OCI-LY7 (cell line): Measurements from ENCODE around the gene PAX2. TPM values are rescaled to one million over a fixed set of nuclear protein-coding genes. Genes with fewer than 3 reads are reported as not detected.

Source experiments
- BruUV-seq: library from RNA; stranded (reverse); fragments of 400-500 nt; replicated peaks from 2 replicates; lab custom pipeline; 2021; lab: Mats Ljungman, UMichigan
- CTCF ChIA-PET: fragments of 300-600 bp; sonication (Branson Sonifier 250); formaldehyde crosslinking; loops from one replicate; lab custom pipeline; 2022; ENCODE audit warnings: antibody characterized with exemption; ENCODE audit not compliant: unreplicated experiment; lab: Charles Lee
- POLR2A ChIA-PET: fragments of 300-600 bp; sonication (Branson Sonifier 250); formaldehyde crosslinking; loops from one replicate; lab custom pipeline; 2022; ENCODE audit warnings: antibody characterized with exemption; lab: Charles Lee
- DNase-seq: peaks from one replicate; pipeline ENCODE4 v3.0.0-alpha.2; 2015; ENCODE audit warnings: low spot score
- H2AFZ ChIP-seq: fragments of 200-600 bp; sonication (generic), shearing (Covaris generic); 2 replicates; pipeline ENCODE4 v1.6.1; 2014; ENCODE audit warnings: mild to moderate bottlenecking, antibody characterized with exemption, low read length, moderate library complexity
- H3K27ac ChIP-seq: fragments of 200-600 bp; sonication (generic); 2 replicates; pipeline ENCODE4 v1.5.1; 2014; ENCODE audit warnings: mixed run types, low read depth, mild to moderate bottlenecking, moderate library complexity, low read length, inconsistent platforms; ENCODE audit not compliant: poor library complexity, severe bottlenecking
- H3K36me3 ChIP-seq: fragments of 200-600 bp; sonication (generic); 2 replicates; pipeline ENCODE4 v1.6.1; 2014; ENCODE audit warnings: mild to moderate bottlenecking, antibody characterized with exemption, low read length, moderate library complexity, mixed read lengths; ENCODE audit not compliant: insufficient read depth
- H3K4me1 ChIP-seq: fragments of 200-600 bp; sonication (generic); 2 replicates; pipeline ENCODE4 v1.5.1; 2014; ENCODE audit warnings: mild to moderate bottlenecking, low read length; ENCODE audit not compliant: insufficient read depth, poor library complexity, severe bottlenecking
- H3K4me2 ChIP-seq: fragments of 200-600 bp; sonication (generic); 2 replicates; pipeline ENCODE4 v1.6.1; 2014; ENCODE audit warnings: mild to moderate bottlenecking, low read length
- H3K4me3 ChIP-seq: fragments of 200-600 bp; sonication (generic); 2 replicates; pipeline ENCODE4 v1.5.1; 2014; ENCODE audit warnings: mild to moderate bottlenecking, low read depth, low read length; ENCODE audit not compliant: poor library complexity, severe bottlenecking
- H3K79me2 ChIP-seq: fragments of 200-600 bp; sonication (generic); 2 replicates; pipeline ENCODE4 v1.6.1; 2016; ENCODE audit warnings: low read depth, mild to moderate bottlenecking, low read length, moderate library complexity, mixed read lengths; ENCODE audit not compliant: insufficient read depth
- H3K9me2 ChIP-seq: fragments of 200-600 bp; sonication (generic); 2 replicates; pipeline ENCODE4 v1.6.1; 2016; ENCODE audit warnings: mild to moderate bottlenecking, low read length, mixed read lengths; ENCODE audit not compliant: insufficient read depth
- H3K9me3 ChIP-seq: fragments of 200-600 bp; sonication (generic); 2 replicates; pipeline ENCODE4 v1.6.1; 2014; ENCODE audit warnings: mild to moderate bottlenecking, mixed run types, low read length, mixed read lengths
- H4K20me1 ChIP-seq: fragments of 200-600 bp; sonication (generic); 2 replicates; pipeline ENCODE4 v1.6.1; 2014; ENCODE audit warnings: mild to moderate bottlenecking, antibody characterized with exemption, low read length, moderate library complexity, mixed read lengths; ENCODE audit not compliant: insufficient read depth
- CTCF ChIP-seq: fragments of 200-600 bp; sonication (generic); conservative IDR thresholded peaks from 2 replicates; pipeline ENCODE4 v1.5.1; 2014; ENCODE audit warnings: mild to moderate bottlenecking, antibody characterized with exemption, low read length, moderate library complexity, mixed read lengths
- EZH2phosphoT487 ChIP-seq: fragments of 200-600 bp; sonication (generic); IDR thresholded peaks from 2 replicates; pipeline ENCODE4 v1.6.1; 2018; ENCODE audit warnings: low read depth, borderline replicate concordance, mild to moderate bottlenecking, mixed run types, antibody characterized with exemption, low read length, moderate library complexity, mixed read lengths
- intact Hi-C: fragments of 100-400 bp; cut with micrococcal nuclease; formaldehyde crosslinking; loops from one replicate; pipeline ENCODE4 v1.10.0; 2022; ENCODE audit not compliant: unreplicated experiment
- total RNA-seq, 2 experiments: library from RNA; depleted of rRNA in 1 of 2; stranded (reverse); fragments of >200 nt in 1 of 2; shearing (Covaris generic) in 1 of 2; gene quantifications; 2 replicates each; pipeline ENCODE4 v1.2.3, GENCODE V29; 2014 to 2022

The PAX2 gene
- total RNA-seq, 2 experiments from 2014 or later, result not detected

GRCh38 chr10:100742936-100743335 lies 2.4 kb upstream of the PAX2 start:
- Histone ChIP-seq H3K4me1 (no peaks in the 10 kb centered on the region), H3K9me3 (no peaks in the 10 kb centered on the region), H3K79me2 (no peaks in the 10 kb centered on the region), H3K4me3 (no peak overlapping the region), H2AFZ (no peak overlapping the region), H3K4me2 (no peak overlapping the region), H4K20me1 (0 out of 2 replicates have a peak, but pooled peaks cover 4% of the 10 kb centered on the region), H3K36me3 (no peaks in the 10 kb centered on the region), H3K9me2 (no peaks in the 10 kb centered on the region), H3K27ac (no peak overlapping the region)
- POLR2A ChIA-PET, result interaction anchor here (0.8 kb wide), 1 partner anchor 136 kb away, joined by 3 read pairs; no protein-coding TSS in a partner anchor
- no TSS peak for BruUV-seq
- intact Hi-C loops, result loop anchor here (1.0 to 5.0 kb wide), 3 partner anchors 72 to 311 kb away; no protein-coding TSS in a partner anchor
- no peak for DNase-seq
- CTCF ChIA-PET, result no interaction called here
- no peak for TF ChIP-seq EZH2phosphoT487
- no peak for TF ChIP-seq CTCF

- peak; percentile 70 for DNase-seq
- Histone ChIP-seq H3K79me2 (no peaks in the 10 kb centered on the region), H3K4me3 (no peak overlapping the region), H3K4me1 (no peaks in the 10 kb centered on the region), H3K9me3 (no peaks in the 10 kb centered on the region), H3K27ac (no peak overlapping the region), H4K20me1 (0 out of 2 replicates have a peak, but pooled peaks cover 4% of the 10 kb centered on the region), H3K36me3 (no peaks in the 10 kb centered on the region), H3K4me2 (no peak overlapping the region), H3K9me2 (no peaks in the 10 kb centered on the region), H2AFZ (no peak overlapping the region)
- peak; percentile 85 for TF ChIP-seq CTCF
- no peak for TF ChIP-seq EZH2phosphoT487
- ChIA-PET POLR2A (interaction anchor here (0.8 kb wide), 1 partner anchor 136 kb away, joined by 3 read pairs; no protein-coding TSS in a partner anchor), CTCF (interaction anchor here (1.0 kb wide), 1 partner anchor 12 kb away, joined by 3 read pairs; no protein-coding TSS in a partner anchor)
- BruUV-seq, result no TSS peak
- intact Hi-C loops, result loop anchor here (1.0 to 5.0 kb wide), 3 partner anchors 72 to 311 kb away; no protein-coding TSS in a partner anchor
Observed at GRCh38 chr10:100743626-100744135, 1.7 kb upstream of the PAX2 start.
